Spleen (tissue), 11 donors: ENCODE measurements around the gene RRP1B. TPM values are rescaled to one million over a fixed set of nuclear protein-coding genes. Genes with fewer than 3 reads are reported as not detected.

Experiments used
- DNase-seq: peaks from one replicate; pipeline ENCODE4 v3.0.0-alpha.2; 2020
- H3K27ac ChIP-seq, 8 donors: fragments of 200-600 bp; sonication (generic) in 7 of 8; 1 replicate in 4 of 8; 2 replicates in 4 of 8; pipeline versions ENCODE4 v1.5.0 to v1.8.0; 2016 to 2021; ENCODE audit warnings: inconsistent platforms in 4 of 8, mild to moderate bottlenecking in 4 of 8, moderate library complexity in 1 of 8
- H3K27me3 ChIP-seq, 7 donors: fragments of 200-600 bp; sonication (generic) in 6 of 7; replicated peaks in 1 of 7; 1 replicate in 4 of 7; 2 replicates in 3 of 7; pipeline versions ENCODE4 v1.5.0 to v1.8.0; 2016 to 2021; ENCODE audit warnings: inconsistent platforms in 3 of 7, mild to moderate bottlenecking in 1 of 7
- H3K36me3 ChIP-seq, 6 donors: fragments of 200-600 bp; sonication (generic) in 5 of 6; 1 replicate in 4 of 6; 2 replicates in 2 of 6; pipeline versions ENCODE4 v1.5.0 to v1.8.0; 2016 to 2021; ENCODE audit warnings: inconsistent platforms in 2 of 6
- H3K4me1 ChIP-seq, 6 donors: fragments of 200-600 bp; sonication (generic) in 5 of 6; 1 replicate in 3 of 6; 2 replicates in 3 of 6; pipeline versions ENCODE4 v1.5.0 to v1.8.0; 2016 to 2021; ENCODE audit warnings: inconsistent platforms in 3 of 6
- H3K4me3 ChIP-seq, 8 donors: fragments of 200-600 bp; sonication (generic) in 7 of 8; 1 replicate in 4 of 8; 2 replicates in 4 of 8; pipeline versions ENCODE4 v1.5.0 to v1.8.0; 2016 to 2021; ENCODE audit warnings: inconsistent platforms in 4 of 8, mild to moderate bottlenecking in 4 of 8, moderate library complexity in 2 of 8
- H3K9me3 ChIP-seq, 8 donors: fragments of 200-600 bp; sonication (generic) in 7 of 8; 1 replicate in 4 of 8; 2 replicates in 4 of 8; pipeline versions ENCODE4 v1.5.0 to v1.8.0; 2016 to 2021; ENCODE audit warnings: inconsistent platforms in 4 of 8
- POLR2A ChIP-seq, 3 donors: fragments of 450-650 bp; IDR thresholded peaks; one replicate each; pipeline ENCODE4 v1.5.1; 2017; ENCODE audit warnings: antibody characterized with exemption in 3 of 3, mild to moderate bottlenecking in 1 of 3
- POLR2AphosphoS5 ChIP-seq, 3 donors: sonication (generic); formaldehyde crosslinking; IDR thresholded peaks; one replicate each; pipeline ENCODE4 v1.5.1; 2017; ENCODE audit warnings: antibody characterized with exemption in 3 of 3
- WGBS, 5 donors: extraction: QIAGEN DNeasy Blood & Tissue Kit in 3 of 5; methylation state at CpG; one replicate each; pipeline versions ENCODE4 v1.1.5 to v1.1.7; 2013 to 2018; 5-methylcytosine and 5-hydroxymethylcytosine counted together
- intact Hi-C: fragments of 100-400 bp; cut with DNase I; formaldehyde crosslinking; loops from one replicate; pipeline ENCODE4 v1.15.0; 2023; ENCODE audit warnings: low total_unique reads
- polyA plus RNA-seq, 3 donors: library from polyadenylated mRNA; stranded (reverse); fragments of 200-250 nt; gene quantifications; one replicate each; pipeline ENCODE4 v1.2.1, GENCODE V29; 2013
- total RNA-seq, 7 donors: library from RNA; depleted of rRNA in 3 of 7; stranded (reverse); fragments of >200 nt in 3 of 7; fragmentation: NEBNext Ultra II Directional in 4 of 7; extraction: Animal tissue kit (Norgen Biotek cat#: 25700) in 4 of 7; gene quantifications; one replicate each; pipeline versions ENCODE4 v1.1.0 to v1.2.1, GENCODE V29; 2016 to 2021
- TF ChIP-seq, protein P1 (sequence below), 11 experiments: fragments of 200-600 bp in 7 of 11; fragments of 450-650 bp in 4 of 11; sonication (generic) in 4 of 11; IDR thresholded peaks in 8 of 11; conservative IDR thresholded peaks in 3 of 11; 1 replicate in 7 of 11; 2 replicates in 4 of 11; pipeline versions ENCODE4 v1.4.0 to v1.8.0; 2016 to 2021; ENCODE audit warnings: antibody characterized with exemption in 11 of 11, inconsistent platforms in 4 of 11, mild to moderate bottlenecking in 1 of 11
- donor health status: healthy with polysubstance abuse.
- donor health status: DM: no; HTN: no; CAD: no; lungs with moderate emphysema.
- donor health status: DM: no; HTN: no; CAD: no.
- donor health status: Bipolar disorder and iron deficiency.
- donor health status: healthy.
- donor health status: DM: no; HTN: no; CAD: no.
- donor health status: DM: yes; HTN: yes; CAD: no.

RRP1B gene
- total and polyA plus RNA-seq, 10 donors, result 7.9 to 28.9 (median 25.4) TPM

DNA sequence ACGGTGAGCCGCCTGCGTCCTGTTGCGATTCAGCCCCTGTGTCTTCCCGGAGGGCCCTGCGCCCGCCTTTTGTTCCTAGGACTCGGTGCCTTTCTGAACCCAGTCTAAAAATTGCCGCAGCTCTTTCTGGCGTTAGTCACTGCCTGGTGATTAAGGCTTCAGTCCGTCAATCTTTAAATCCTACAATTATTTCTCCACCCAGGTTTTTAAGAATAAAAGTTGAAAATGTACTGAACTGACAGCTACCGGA is 43.4 kb downstream of the RRP1B start:
- Histone ChIP-seq H3K27ac (no peak overlapping the region), H3K36me3 (no peaks in the 10 kb centered on the region), H3K27me3 (peaks cover 0 to 7% (median 0%) of the 10 kb centered on the region in 7 donors), H3K4me1 (peaks cover 7 to 31% (median 15%) of the 10 kb centered on the region in 6 donors), H3K9me3 (no peaks in the 10 kb centered on the region), H3K4me3 (peak overlapping the region in 2 of 8 donors; percentile 11 to 31)
- DNase-seq, result no peak
- WGBS, 5 donors, result 33 to 67% (median 48%) methylated on average over 12 of the region's 12 CpGs
- TF ChIP-seq POLR2AphosphoS5 (IDR thresholded peaks at IDR 0.05) (no peak), POLR2A (IDR thresholded peaks at IDR 0.05) (no peak)
- TF ChIP-seq, protein P1, sequence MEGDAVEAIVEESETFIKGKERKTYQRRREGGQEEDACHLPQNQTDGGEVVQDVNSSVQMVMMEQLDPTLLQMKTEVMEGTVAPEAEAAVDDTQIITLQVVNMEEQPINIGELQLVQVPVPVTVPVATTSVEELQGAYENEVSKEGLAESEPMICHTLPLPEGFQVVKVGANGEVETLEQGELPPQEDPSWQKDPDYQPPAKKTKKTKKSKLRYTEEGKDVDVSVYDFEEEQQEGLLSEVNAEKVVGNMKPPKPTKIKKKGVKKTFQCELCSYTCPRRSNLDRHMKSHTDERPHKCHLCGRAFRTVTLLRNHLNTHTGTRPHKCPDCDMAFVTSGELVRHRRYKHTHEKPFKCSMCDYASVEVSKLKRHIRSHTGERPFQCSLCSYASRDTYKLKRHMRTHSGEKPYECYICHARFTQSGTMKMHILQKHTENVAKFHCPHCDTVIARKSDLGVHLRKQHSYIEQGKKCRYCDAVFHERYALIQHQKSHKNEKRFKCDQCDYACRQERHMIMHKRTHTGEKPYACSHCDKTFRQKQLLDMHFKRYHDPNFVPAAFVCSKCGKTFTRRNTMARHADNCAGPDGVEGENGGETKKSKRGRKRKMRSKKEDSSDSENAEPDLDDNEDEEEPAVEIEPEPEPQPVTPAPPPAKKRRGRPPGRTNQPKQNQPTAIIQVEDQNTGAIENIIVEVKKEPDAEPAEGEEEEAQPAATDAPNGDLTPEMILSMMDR (IDR thresholded peaks at IDR 0.05 in 8 of 11, conservative IDR thresholded peaks at IDR 0.05 in 3 of 11), result no peak
- intact Hi-C loops, result no loop called here

DNA sequence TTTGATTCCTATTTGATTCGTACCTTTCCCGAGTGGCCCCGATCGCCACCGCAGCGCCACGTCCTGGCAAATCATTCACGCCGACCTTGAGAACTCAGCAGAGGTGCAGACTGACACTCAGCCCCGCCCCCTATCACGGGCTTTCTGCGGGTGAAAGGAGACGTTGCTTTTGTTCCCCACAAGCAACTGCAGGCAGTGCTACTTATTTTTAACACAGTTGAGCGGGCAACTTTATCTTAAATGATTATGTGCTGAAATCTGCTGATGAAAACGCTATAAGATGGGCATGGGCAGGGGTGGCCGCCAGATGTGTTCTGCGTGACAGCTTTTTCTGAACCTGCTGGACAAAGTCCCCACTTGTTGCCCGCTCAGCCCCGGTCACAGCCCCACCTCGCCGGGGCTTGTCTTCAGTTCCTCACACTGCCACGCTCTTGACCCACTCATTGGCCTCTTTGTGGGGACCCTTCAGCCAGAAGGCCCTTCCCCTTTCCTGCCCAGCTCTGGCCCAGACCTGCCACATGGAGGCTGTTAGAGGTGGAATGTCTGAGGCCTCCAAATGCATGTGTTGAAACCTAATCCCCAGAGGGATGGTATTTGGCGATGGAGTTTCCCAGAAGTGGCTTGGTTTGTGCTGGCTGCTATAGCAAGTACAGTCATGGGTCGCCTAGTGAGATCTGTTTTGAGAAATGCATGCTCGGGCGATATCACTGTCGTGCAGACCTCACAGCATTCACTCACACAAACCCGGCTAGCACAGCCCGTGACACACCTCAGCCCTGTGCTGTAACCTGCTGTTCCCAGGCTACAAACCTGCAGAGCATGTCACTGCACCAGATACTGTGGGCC is 43.9 kb downstream of the RRP1B start:
- Histone ChIP-seq H3K4me3 (peak overlapping the region in 2 of 8 donors; percentile 11 to 31), H3K4me1 (peaks cover 7 to 31% (median 15%) of the 10 kb centered on the region in 6 donors), H3K36me3 (no peaks in the 10 kb centered on the region), H3K27ac (no peak overlapping the region), H3K27me3 (peaks cover 0 to 7% (median 0%) of the 10 kb centered on the region in 7 donors), H3K9me3 (no peaks in the 10 kb centered on the region)
- WGBS, 5 donors, result 41 to 54% (median 44%) methylated on average over 26 to 29 of the region's 29 CpGs
- intact Hi-C loops, result no loop called here
- DNase-seq, result peak; percentile 85
- TF ChIP-seq POLR2A (IDR thresholded peaks at IDR 0.05) (no peak), POLR2AphosphoS5 (IDR thresholded peaks at IDR 0.05) (no peak)
- TF ChIP-seq, protein P1 (IDR thresholded peaks at IDR 0.05 in 8 of 11, conservative IDR thresholded peaks at IDR 0.05 in 3 of 11), result no peak

DNA sequence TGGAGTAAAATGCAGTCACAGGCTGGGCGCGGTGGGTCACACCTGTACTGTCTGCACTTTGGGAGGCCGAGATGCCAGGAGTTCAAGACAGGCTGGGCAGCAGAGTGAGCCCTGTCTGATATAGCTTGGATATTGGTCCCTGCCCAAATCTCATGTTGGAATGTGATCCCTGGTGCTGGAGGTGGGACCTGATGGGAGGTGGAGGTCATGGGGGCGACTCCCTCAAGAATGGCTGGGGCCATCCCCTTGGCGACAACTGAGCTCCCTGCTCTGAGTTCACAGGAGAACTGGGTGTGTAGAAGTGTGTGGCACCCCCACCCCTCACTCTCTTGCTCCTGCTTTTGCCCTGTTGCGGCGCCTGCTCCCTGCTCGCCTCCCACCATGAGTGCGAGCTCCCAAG is 48.1 kb downstream of the RRP1B start:
- Histone ChIP-seq H3K4me1 (peaks cover 2 to 11% (median 7%) of the 10 kb centered on the region in 6 donors), H3K27me3 (peaks cover 0 to 8% (median 0%) of the 10 kb centered on the region in 7 donors), H3K9me3 (peaks cover 0 to 5% (median 0%) of the 10 kb centered on the region in 8 donors), H3K27ac (no peak overlapping the region), H3K36me3 (no peaks in the 10 kb centered on the region), H3K4me3 (no peak overlapping the region)
- DNase-seq, result no peak
- intact Hi-C loops, result no loop called here
- TF ChIP-seq POLR2AphosphoS5 (IDR thresholded peaks at IDR 0.05) (no peak), POLR2A (IDR thresholded peaks at IDR 0.05) (no peak)
- TF ChIP-seq, protein P1 (IDR thresholded peaks at IDR 0.05 in 8 of 11, conservative IDR thresholded peaks at IDR 0.05 in 3 of 11), result no peak
- 87 to 93% (median 89%) methylated on average over 9 of the region's 9 CpGs for WGBS, 5 donors

DNA sequence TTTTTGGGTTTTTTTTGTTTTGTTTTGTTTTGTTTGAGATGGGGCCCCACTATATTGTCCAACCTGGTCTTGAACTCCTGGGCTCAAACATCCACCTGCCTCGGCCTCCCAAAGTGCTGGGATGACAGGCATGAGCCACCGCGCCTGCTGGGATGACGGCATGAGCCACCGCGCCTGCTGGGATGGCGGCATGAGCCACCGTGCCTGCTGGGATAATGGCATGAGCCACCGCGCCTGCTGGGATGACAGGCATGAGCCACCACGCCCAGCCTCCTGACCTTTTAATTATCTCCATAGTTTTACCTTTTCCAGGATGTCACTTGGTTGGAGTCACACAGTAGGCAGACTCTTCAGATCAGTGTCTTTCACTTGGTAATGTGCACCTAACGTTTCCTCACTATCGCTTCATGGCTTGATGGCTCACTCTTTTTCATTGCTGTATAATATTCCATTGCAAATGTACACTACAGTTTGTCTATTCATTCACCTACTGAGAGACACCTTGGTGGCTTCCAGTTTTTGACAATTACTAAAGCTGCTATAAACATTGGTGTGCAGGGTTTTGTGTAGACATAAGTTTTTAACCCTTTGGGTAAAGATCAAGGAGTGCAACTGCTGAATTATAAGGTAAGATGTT is 49.5 kb downstream of the RRP1B start:
- Histone ChIP-seq H3K4me3 (no peak overlapping the region), H3K4me1 (no peaks in the 10 kb centered on the region), H3K9me3 (peaks cover 0 to 5% (median 0%) of the 10 kb centered on the region in 8 donors), H3K27ac (no peak overlapping the region), H3K27me3 (peaks cover 0 to 4% (median 0%) of the 10 kb centered on the region in 7 donors), H3K36me3 (no peaks in the 10 kb centered on the region)
- 92 to 97% (median 94%) methylated on average over 13 of the region's 13 CpGs for WGBS, 5 donors
- intact Hi-C loops, result no loop called here
- no peak for DNase-seq
- TF ChIP-seq POLR2A (IDR thresholded peaks at IDR 0.05) (no peak), POLR2AphosphoS5 (IDR thresholded peaks at IDR 0.05) (no peak)
- TF ChIP-seq, protein P1 (IDR thresholded peaks at IDR 0.05 in 8 of 11, conservative IDR thresholded peaks at IDR 0.05 in 3 of 11), result no peak
